ENCODE measurements around the gene PPARA. TPM values are rescaled to one million over a fixed set of nuclear protein-coding genes. Genes with fewer than 3 reads are reported as not detected.

The PPARA gene
- total and polyA plus RNA-seq, 2 of the 4 experiments (the other 2 are of a cell fraction) = 3.1 to 7.0 TPM

GRCh38 chr22:46158283-46158682 lies 8.0 kb downstream of the PPARA start:
- Histone ChIP-seq H2AK5ac (ENCODE audit: low read depth, low read length) (no peak overlapping the region), H3K9ac (ENCODE audit: low read depth, low read length) (no peak overlapping the region), H3K18ac (ENCODE audit: low read depth, low read length) (no peak overlapping the region), H2AFZ (replicated peaks; ENCODE audit: low read length, poor library complexity) (no peak overlapping the region), H4K20me1 (ENCODE audit: insufficient read depth, low read length) (peaks cover 12% of the 10 kb centered on the region), H3K36me3 (ENCODE audit: control insufficient read depth, insufficient read depth, low read length) (peaks cover 24% of the 10 kb centered on the region), H3K27ac (ENCODE audit: insufficient read depth, low read length) (no peak overlapping the region), H4K8ac (ENCODE audit: low read depth in 2 of 2, low read length in 2 of 2) (no peak overlapping the region), H4K5ac (ENCODE audit: low read depth, low read length) (no peak overlapping the region), H2BK15ac (ENCODE audit: low read depth, low read length) (no peak overlapping the region), H3K79me1 (ENCODE audit: low read depth in 1 of 2, low read length in 2 of 2) (peaks cover 4 to 39% of the 10 kb centered on the region in 2 experiments), H3K4me2 (ENCODE audit: low read depth, low read length) (no peak overlapping the region), H3K4ac (ENCODE audit: low read depth, low read length) (no peak overlapping the region), H3K56ac (ENCODE audit: extremely low read depth, insufficient read depth, low read length) (no peak overlapping the region), H3K27me3 (ENCODE audit: control insufficient read depth, insufficient read depth, low read length) (no peaks in the 10 kb centered on the region), H2BK120ac (ENCODE audit: low read depth, low read length) (no peak overlapping the region), H3K9me1 (ENCODE audit: insufficient read depth, low read length) (0 out of 2 replicates have a peak, but pooled peaks cover 3% of the 10 kb centered on the region), H3K9me3 (ENCODE audit: control insufficient read depth, insufficient read depth, low read length) (no peaks in the 10 kb centered on the region), H3K23ac (ENCODE audit: low read depth, low read length) (no peak overlapping the region), H2AK9ac (replicated peaks; ENCODE audit: low read depth, low read length, poor library complexity) (no peak overlapping the region), H2BK20ac (ENCODE audit: low read depth, low read length) (no peak overlapping the region), H4K91ac (ENCODE audit: insufficient read depth, low read depth, low read length) (no peak overlapping the region), H2BK5ac (ENCODE audit: low read depth, low read length, poor library complexity, severe bottlenecking) (no peak overlapping the region), H3K4me1 (ENCODE audit: control insufficient read depth, insufficient read depth, low read length) (no peaks in the 10 kb centered on the region), H3K14ac (replicated peaks; ENCODE audit: low read depth, low read length) (no peak overlapping the region), H3K4me3 (ENCODE audit: insufficient read depth, low read depth, low read length) (no peak overlapping the region)
- TF ChIP-seq SMC3 (IDR thresholded peaks at IDR 0.05; ENCODE audit: low read depth, low read length) (no peak), RFX5 (IDR thresholded peaks at IDR 0.05; ENCODE audit: low read depth, low read length) (no peak), MAFK (IDR thresholded peaks at IDR 0.05; ENCODE audit: low read depth, low read length) (no peak), NFE2L2 (IDR thresholded peaks at IDR 0.05; ENCODE audit: low read depth, low read length) (no peak), CHD1 (IDR thresholded peaks at IDR 0.05; ENCODE audit: low read depth, low read length) (no peak), BHLHE40 (IDR thresholded peaks at IDR 0.05; ENCODE audit: low read depth, low read length) (no peak), RCOR1 (IDR thresholded peaks at IDR 0.05; ENCODE audit: insufficient replicate concordance, low read length) (no peak), RAD21 (IDR thresholded peaks at IDR 0.05; ENCODE audit: low read length) (no peak), POLR2A (IDR thresholded peaks at IDR 0.05; ENCODE audit: low read depth, low read length) (no peak), CEBPB (IDR thresholded peaks at IDR 0.05; ENCODE audit: low read depth, low read length) (no peak), MXI1 (IDR thresholded peaks at IDR 0.05; ENCODE audit: borderline replicate concordance, low read depth, low read length) (no peak), MAZ (IDR thresholded peaks at IDR 0.05; ENCODE audit: borderline replicate concordance, low read depth, low read length) (no peak), FOS (IDR thresholded peaks at IDR 0.05; ENCODE audit: low read depth, low read length) (no peak)
- TF ChIP-seq, protein P1, sequence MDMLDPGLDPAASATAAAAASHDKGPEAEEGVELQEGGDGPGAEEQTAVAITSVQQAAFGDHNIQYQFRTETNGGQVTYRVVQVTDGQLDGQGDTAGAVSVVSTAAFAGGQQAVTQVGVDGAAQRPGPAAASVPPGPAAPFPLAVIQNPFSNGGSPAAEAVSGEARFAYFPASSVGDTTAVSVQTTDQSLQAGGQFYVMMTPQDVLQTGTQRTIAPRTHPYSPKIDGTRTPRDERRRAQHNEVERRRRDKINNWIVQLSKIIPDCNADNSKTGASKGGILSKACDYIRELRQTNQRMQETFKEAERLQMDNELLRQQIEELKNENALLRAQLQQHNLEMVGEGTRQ (IDR thresholded peaks at IDR 0.05; ENCODE audit: low read depth, low read length) = no peak
- TF ChIP-seq, protein P2, sequence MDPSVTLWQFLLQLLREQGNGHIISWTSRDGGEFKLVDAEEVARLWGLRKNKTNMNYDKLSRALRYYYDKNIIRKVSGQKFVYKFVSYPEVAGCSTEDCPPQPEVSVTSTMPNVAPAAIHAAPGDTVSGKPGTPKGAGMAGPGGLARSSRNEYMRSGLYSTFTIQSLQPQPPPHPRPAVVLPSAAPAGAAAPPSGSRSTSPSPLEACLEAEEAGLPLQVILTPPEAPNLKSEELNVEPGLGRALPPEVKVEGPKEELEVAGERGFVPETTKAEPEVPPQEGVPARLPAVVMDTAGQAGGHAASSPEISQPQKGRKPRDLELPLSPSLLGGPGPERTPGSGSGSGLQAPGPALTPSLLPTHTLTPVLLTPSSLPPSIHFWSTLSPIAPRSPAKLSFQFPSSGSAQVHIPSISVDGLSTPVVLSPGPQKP (IDR thresholded peaks at IDR 0.05; ENCODE audit: borderline replicate concordance, low read depth, low read length) = no peak
- TF ChIP-seq, protein P3, sequence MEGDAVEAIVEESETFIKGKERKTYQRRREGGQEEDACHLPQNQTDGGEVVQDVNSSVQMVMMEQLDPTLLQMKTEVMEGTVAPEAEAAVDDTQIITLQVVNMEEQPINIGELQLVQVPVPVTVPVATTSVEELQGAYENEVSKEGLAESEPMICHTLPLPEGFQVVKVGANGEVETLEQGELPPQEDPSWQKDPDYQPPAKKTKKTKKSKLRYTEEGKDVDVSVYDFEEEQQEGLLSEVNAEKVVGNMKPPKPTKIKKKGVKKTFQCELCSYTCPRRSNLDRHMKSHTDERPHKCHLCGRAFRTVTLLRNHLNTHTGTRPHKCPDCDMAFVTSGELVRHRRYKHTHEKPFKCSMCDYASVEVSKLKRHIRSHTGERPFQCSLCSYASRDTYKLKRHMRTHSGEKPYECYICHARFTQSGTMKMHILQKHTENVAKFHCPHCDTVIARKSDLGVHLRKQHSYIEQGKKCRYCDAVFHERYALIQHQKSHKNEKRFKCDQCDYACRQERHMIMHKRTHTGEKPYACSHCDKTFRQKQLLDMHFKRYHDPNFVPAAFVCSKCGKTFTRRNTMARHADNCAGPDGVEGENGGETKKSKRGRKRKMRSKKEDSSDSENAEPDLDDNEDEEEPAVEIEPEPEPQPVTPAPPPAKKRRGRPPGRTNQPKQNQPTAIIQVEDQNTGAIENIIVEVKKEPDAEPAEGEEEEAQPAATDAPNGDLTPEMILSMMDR (conservative IDR thresholded peaks at IDR 0.05; ENCODE audit: low read depth, low read length) = no peak
- no TSS peak for BruUV-seq (replicated peaks)
- ATAC-seq (ENCODE audit: low read depth) (no peak), DNase-seq (no peak)
- in situ Hi-C loops (cut with MboI; ENCODE audit: low sequenced_read_pairs) = no loop called here
- dilution Hi-C loops (cut with HindIII; ENCODE audit: low sequenced_read_pairs, unreplicated experiment) = no loop called here
- CTCF ChIA-PET = no interaction called here
- WGBS, 2 experiments (ENCODE audit: extremely low coverage in 2 of 2, insufficient read length in 1 of 2) = 79% methylated on average over 5 of the region's 7 CpGs; no CpG with 5 or more reads in 1 of the 2 experiments
- intact Hi-C loops (cut with micrococcal nuclease) = no loop called here
- POLR2A ChIA-PET (ENCODE audit: unreplicated experiment) = no interaction called here

Measured in IMR-90 (cell line).